ENCODE results near the gene ING2. TPM values are rescaled to one million over a fixed set of nuclear protein-coding genes. Genes with fewer than 3 reads are reported as not detected.

The ING2 gene
- total and polyA plus RNA-seq, 7 donors = 6.3 to 35.1 (median 13.6) TPM

GRCh38 chr4:183467246-183467645, 37.6 kb upstream of the ING2 start:
- H3K9me3 ChIP-seq = no peaks in the 10 kb centered on the region
- H3K27me3 ChIP-seq (ENCODE audit: insufficient read depth in 3 of 3, low read length in 2 of 3) = no peaks in the 10 kb centered on the region
- WGBS, 3 donors = 88 to 95% (median 94%) methylated on average over 3 of the region's 3 CpGs
- no peak for TF ChIP-seq CTCF (IDR thresholded peaks at IDR 0.05)
- intact Hi-C loops (cut with DNase I) = no loop called here
- H3K4me3 ChIP-seq = no peak overlapping the region
- H3K4me1 ChIP-seq = no peaks in the 10 kb centered on the region
- no peak overlapping the region for H3K27ac ChIP-seq
- DNase-seq (no peak), ATAC-seq (no peak)
- no peaks in the 10 kb centered on the region for H3K36me3 ChIP-seq (ENCODE audit: insufficient read depth in 1 of 2, low read depth in 1 of 2)

GRCh38 chr4:183468210-183469095, 36.4 kb upstream of the ING2 start:
- H3K4me1 ChIP-seq = no peaks in the 10 kb centered on the region
- ATAC-seq = no peak
- no peaks in the 10 kb centered on the region for H3K36me3 ChIP-seq (ENCODE audit: insufficient read depth in 1 of 2, low read depth in 1 of 2)
- intact Hi-C loops (cut with DNase I) = no loop called here
- H3K4me3 ChIP-seq = no peak overlapping the region
- WGBS, 3 donors = 54 to 71% (median 66%) methylated on average over 7 of the region's 7 CpGs
- no peak for DNase-seq
- no peak for TF ChIP-seq CTCF (IDR thresholded peaks at IDR 0.05)
- no peak overlapping the region for H3K27ac ChIP-seq
- no peaks in the 10 kb centered on the region for H3K27me3 ChIP-seq (ENCODE audit: insufficient read depth in 3 of 3, low read length in 2 of 3)
- no peaks in the 10 kb centered on the region for H3K9me3 ChIP-seq

GRCh38 chr4:183469285-183469684, 35.6 kb upstream of the ING2 start:
- Histone ChIP-seq H3K4me1 (no peaks in the 10 kb centered on the region), H3K4me3 (no peak overlapping the region), H3K36me3 (ENCODE audit: insufficient read depth in 1 of 2, low read depth in 1 of 2) (no peaks in the 10 kb centered on the region), H3K27me3 (ENCODE audit: insufficient read depth in 3 of 3, low read length in 2 of 3) (no peaks in the 10 kb centered on the region), H3K9me3 (no peaks in the 10 kb centered on the region), H3K27ac (no peak overlapping the region)
- DNase-seq (no peak), ATAC-seq (no peak)
- TF ChIP-seq CTCF (IDR thresholded peaks at IDR 0.05) = no peak
- intact Hi-C loops (cut with DNase I) = no loop called here
- 81 to 92% (median 87%) methylated on average over 1 of the region's 1 CpG for WGBS, 3 donors

GRCh38 chr4:183469936-183470335, 34.9 kb upstream of the ING2 start:
- TF ChIP-seq CTCF (IDR thresholded peaks at IDR 0.05) = no peak
- Histone ChIP-seq H3K36me3 (ENCODE audit: insufficient read depth in 1 of 2, low read depth in 1 of 2) (no peaks in the 10 kb centered on the region), H3K27me3 (ENCODE audit: insufficient read depth in 3 of 3, low read length in 2 of 3) (no peaks in the 10 kb centered on the region), H3K4me1 (no peaks in the 10 kb centered on the region), H3K27ac (no peak overlapping the region), H3K9me3 (no peaks in the 10 kb centered on the region), H3K4me3 (no peak overlapping the region)
- ATAC-seq = no peak
- DNase-seq = no peak
- intact Hi-C loops (cut with DNase I) = loop anchor here (2.0 to 10.0 kb wide), 3 partner anchors 133 to 695 kb away; no protein-coding TSS in a partner anchor
- 78 to 82% (median 80%) methylated on average over 2 of the region's 2 CpGs for WGBS, 3 donors

All from psoas muscle (tissue), 8 donors.